HG03060 (cell line): ENCODE measurements around the gene ADAM22.
"Not testable (repeated sequence)": the region's sequence is repeated elsewhere in the genome, so short reads cannot be mapped to it uniquely, and the experiment has no call there.

Experiments
- ATAC-seq: cut with Tn5 transposase; IDR thresholded peaks from one replicate; pipeline ENCODE4 v1.9.1; 2021; ENCODE audit warnings: low read depth, moderate number of reproducible peaks; ENCODE audit not compliant: unreplicated experiment

Gene ADAM22

DNA sequence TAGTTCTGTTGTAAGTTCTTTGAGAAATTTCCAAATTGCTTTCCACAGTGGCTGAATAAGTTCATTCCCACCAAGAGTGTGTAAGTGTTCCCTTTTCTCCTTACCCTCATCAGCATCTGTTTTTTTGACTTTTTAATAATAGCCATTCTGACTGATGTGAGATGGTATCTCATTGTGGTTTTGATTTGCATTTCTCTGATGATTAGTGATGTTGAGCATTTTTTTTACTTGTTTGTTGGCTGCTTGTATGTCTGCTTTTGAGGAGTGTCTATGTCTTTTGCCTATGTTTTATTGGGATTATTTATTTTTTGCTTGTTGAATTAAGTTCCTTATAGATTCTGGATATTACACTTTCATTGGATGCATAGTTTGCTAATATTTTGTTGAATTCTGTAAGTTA lies 11.9 kb downstream of the ADAM22 start:
- ATAC-seq: not testable (repeated sequence)

DNA sequence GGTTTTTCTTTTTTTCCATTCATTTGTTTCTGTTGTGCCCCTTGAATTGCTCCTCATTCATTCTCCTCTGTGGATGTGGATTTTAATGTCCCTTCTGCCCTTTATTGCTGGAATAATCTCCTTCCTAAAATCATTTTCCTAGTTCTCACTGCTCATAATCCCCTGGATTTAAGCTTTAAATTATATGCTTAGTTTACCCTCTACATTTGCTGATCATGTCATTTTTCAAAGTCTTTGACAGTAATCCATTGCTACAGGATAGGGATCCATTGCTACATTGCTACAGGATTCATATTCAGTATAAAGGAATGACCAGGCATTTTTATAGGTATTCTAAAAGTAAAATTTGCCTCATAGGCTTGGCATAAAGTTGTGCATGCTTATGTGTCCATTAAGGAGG lies 14.3 kb downstream of the ADAM22 start:
- ATAC-seq: no peak

DNA sequence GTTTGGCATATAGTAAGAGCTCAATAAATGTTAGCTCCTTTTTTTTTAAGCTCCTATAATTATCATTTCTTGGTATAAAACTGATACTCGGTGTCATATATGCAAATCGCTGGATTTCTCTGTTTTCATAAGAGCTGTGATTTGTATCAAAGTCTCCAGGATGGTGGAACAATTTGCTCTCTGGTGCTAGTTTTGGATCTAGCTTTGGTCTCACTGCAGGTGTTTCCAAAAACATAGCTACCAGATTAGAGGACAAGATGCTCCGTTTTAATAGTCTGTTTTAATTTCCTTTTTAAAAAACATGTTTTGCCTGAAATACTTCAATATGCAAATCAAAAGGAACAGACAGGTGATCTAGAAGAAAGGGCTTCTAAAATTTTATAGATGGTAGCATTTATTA lies 25.3 kb downstream of the ADAM22 start:
- ATAC-seq: no peak

DNA sequence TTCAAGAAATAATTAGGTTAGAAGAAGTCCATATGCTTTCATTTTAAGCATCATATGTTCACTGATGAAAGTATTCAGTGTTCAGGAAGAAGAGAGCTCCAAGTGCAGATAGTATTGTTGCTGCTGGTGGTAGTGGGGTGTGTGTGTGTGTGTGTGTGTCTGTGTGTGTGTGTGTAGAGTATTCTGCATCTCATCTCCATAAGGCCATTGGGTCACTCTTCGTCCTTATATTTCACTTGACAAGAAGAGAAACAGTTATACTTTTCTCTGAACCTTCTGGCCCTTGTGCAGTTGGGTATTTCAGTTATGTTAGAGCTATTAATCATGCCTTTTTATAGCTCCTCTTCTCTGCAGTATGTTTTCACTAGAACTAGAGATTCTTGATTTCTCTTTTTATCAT lies 26.2 kb downstream of the ADAM22 start:
- ATAC-seq: no peak

DNA sequence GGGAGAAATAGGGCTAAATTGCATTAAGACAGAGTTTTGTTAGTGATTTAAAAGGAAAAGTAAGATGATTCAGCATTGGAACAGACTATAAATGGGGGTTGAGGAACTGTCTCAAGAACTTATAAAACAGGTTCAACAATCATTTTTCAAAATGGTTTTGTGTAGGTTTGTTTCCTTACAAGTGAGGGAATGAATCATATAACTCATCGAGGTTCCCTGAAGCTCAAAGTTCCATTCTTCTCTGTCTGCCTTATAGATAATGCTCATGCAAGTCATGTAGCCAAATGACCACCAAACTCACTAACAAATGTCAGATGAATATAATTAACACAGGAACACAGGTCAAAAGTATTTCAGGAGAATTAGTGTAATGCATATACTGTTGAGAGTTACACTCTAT lies 27.7 kb downstream of the ADAM22 start:
- ATAC-seq: no peak

DNA sequence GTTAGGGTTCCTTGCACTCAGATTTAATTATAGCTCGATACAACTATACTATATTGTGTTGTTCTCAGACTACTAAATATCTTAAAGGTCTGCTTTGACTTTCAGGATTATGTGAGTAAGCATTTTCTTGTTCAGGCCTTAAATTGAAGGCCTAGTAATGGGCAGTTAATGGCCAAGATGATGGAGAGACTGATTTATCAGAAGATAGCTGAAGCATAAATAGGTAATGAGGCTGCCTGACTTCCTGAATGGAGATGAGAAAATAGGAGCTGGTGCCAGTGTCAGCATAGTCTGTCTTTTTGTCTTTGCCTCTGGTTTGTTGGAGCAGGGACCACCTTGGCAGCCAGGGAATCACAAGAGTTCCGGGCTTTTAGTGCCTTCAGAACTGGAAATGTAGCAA lies 32.2 kb downstream of the ADAM22 start:
- no peak for ATAC-seq

DNA sequence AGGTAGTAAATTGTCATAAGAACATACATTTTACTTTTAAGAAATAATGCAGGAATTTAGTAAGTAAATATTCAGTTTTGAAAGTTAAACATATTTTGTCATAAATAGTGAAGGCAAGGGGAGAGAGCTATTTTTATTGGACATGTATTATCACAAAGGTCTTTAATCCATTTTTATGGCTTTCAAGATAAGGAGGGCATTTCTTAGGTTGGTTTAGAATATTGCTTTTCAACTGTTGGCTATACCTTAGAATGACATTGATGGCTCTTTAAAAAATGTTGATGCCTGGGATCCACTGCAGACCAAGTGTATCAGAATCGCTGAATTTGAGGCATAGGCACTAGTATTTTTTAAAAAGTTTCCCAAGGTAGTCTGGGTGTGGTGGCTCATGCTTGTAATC lies 34.0 kb downstream of the ADAM22 start:
- ATAC-seq: no peak

DNA sequence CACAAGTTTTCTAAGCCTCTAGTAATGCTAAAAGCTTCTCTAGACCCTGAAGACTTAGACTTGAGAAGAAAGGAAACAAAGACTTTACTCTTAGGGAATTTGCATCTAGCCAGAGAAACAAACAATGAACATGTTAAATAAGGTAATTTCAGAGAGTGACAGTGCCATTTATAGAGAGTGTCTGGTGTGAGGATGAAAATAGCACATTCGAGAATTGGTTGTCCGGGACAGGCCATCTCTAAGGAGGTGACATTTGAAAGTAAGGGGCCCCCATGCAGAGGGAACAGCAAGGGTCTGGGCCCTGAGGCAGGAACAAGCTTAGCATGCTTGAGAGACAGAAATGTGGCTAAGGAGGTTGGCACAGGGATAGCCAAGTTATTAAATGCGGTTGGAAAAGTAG lies 48.1 kb downstream of the ADAM22 start:
- no peak for ATAC-seq

DNA sequence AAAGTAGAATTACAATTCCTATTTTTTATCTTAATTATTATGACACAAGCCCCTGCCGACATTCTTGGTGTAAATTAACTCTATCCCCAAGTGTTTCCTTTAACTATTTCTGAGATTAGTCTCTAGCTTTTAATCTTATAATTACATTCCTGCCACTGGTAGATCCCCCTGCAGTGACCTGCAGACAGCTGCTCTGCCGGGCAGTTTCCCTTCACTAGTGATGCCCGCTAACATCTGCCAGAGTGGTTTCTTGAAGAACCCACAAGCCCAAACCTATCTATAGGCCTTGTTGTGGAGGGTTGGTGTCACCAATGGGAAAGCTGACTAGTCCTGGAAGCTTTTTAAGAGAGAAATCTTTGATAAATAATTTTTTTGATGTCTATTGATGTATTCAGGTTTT lies 50.0 kb downstream of the ADAM22 start:
- ATAC-seq: no peak

DNA sequence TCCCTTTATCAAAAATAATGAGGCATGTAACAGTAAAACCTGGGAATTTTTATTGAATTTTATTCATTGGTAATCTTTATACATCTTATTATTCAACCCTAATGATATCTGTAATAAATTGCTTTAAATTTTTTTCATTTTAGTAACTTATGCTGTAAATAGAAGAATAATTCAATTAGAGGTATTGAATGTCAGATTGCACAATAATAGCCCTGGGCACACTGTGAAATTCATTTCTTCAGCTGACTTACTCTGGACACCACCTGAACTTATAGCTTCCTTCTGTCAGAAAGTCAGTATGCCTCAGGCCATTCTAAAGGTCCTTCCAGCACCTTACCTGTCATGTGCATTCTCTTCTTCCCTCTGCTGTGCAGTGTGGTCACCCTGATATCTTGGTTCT lies 59.2 kb downstream of the ADAM22 start:
- no peak for ATAC-seq

DNA sequence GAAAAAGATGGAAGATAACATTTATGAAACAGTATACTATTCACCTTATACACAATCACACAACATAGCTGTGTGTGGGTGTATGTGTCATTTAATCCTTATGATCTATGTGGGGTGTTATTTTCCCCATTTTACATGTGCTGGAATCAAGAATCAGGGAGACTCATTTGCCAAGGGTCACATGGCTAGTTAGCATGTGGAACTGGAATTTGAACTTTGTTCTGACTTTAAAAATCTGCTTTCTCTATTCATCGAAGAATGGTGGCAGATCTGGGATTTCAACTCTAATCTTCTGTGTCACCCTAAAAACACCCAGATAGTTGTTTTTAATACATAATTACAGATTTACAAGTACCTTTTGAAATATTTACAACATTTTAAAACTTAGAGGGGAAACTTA lies 65.2 kb downstream of the ADAM22 start:
- ATAC-seq: no peak

DNA sequence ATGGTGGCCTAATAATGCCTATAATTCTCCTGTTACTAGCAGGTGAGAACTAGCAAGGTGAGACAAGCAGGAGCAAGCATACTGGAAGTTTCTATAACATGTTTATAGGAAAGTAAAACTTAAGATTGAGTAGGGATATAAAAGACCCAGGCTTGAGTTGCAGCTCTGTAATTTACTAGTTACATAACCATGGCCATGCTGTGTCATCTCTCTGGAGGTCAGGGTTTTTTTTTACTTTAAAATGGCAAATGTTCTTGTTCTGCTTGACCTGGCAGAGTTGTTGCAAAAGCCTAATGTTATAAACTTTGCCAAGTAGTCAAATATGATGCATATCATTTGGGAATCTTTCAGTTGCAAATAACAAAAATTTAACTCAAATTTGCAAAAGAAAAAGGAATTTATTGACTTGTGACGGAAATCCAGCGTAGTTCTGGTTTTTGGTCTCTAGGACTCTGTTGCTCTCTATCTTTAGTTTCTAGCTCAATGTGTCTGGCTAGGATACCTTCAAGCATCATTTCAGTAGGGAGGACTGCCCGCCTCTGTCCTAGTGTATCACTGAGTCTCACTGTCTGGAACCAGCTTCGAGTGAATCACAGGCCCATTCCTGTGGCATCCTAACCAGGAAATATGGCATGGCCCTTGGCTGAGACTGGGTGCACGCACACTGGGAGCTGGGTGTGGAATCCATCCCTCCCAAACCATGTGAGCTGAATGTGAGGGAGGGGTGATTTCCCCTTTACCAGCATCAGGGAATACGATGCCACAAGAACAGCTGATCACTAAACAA lies 67.9 kb downstream of the ADAM22 start:
- ATAC-seq: no peak

DNA sequence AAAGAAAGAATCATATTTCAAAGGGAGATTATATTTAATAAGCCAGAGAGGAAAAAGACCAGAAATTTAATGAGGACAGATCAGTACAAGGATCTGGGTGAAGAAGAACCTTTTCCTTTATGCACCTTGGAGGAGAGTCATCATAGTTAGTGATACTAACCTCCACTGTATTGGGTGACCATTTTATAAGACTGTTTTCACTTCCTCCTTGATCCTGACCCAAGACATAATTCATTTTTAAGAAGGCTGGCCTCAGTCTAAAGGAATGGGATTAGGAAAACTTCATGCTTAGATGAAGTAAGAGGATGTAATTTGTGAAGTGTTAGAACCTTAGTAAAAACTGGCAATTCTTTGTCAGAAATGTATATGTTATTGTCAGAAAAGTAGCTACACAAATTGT lies 68.6 kb downstream of the ADAM22 start:
- no peak for ATAC-seq

DNA sequence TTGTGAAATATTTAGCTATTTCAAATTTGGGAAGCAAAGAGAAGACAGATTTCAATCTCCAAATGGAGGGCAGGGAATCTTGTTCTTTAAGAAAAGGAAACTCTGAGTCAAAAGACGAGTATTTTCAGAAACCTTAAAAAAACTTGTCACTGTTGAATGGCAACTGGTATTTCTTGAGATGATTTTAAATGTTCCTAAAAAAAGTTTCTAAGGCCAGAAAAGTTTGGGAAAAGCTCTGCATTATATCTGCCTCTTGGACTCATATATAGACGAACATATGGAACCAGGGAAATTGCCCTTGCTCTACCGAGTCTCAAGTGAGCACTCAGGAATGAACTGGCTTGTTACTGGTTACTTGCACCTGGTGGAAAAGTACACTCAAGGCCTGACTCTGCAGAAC lies 69.5 kb downstream of the ADAM22 start:
- ATAC-seq: no peak

DNA sequence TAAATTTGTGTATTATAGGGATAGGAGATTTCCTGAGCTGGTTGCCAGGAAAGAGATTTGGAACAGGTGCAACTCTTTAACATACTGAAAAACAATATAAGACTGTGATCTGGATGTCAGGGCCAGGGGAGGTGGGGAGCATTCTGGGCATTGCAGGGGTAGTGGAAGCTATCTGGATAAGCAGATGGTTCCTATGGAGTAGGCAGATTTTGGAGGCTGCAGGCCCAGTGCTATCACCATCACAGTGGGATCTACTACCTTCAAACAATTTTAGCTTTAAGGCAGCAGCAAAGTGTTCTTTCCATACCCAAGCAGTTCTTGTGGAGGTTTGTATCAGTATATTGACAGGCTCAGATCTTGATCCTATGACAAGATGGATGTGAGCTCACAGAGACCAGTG lies 71.1 kb downstream of the ADAM22 start:
- ATAC-seq: no peak

DNA sequence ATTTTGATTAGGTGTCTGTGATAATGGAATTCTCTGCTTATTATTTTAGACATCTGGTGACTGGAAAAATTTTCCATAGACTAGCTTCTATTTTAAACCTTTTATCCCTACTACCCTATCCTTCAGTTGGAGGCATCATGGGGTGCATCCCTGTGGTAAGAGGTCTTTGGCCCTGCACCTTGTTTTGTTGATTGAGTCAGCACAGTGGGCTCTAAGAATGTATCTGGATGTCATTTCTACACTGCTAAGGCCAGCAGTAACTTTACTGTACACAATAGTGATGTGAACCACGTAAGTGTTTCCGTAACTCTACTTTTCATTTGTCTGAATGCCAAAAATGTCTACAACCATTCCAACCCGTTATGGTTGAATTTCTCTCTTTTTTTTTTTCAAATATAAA lies 75.6 kb downstream of the ADAM22 start:
- ATAC-seq: no peak

DNA sequence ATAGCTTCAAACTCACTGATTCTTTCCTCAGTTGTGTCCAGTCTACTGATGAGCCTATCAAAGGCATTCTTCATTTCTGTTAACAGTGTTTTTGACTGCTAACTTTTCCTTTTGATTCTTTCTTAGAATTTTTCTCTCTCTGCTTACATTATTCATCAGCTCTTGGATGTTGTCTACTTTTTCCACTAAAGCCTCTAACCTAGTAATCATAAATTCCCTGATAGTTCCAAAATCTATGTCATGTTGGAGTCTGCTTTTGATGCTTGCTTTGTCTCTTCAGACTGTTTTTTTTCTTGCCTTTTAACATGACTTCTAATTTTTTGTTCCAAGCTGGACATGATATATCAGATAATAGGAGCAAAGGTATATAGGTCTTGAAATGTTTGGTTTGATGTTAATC lies 78.0 kb downstream of the ADAM22 start:
- no peak for ATAC-seq

DNA sequence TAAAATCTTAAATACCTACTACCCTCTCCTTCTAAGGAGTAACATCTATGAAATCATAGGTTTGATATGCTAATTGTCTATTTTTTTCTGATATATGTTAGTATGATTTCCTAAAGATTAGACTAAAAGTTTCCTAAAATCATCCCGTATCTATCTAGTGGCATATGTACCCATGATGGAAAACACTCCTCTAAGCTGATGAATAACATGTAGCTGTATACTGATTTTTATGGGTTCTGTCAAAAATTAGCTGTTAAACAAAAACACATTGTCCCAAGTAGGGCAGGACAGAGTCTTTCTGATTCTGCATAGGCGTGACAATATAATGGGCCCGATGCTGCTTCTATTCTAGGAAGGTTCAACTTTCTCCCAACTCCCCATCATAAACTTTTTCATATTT lies 79.9 kb downstream of the ADAM22 start:
- no peak for ATAC-seq

DNA sequence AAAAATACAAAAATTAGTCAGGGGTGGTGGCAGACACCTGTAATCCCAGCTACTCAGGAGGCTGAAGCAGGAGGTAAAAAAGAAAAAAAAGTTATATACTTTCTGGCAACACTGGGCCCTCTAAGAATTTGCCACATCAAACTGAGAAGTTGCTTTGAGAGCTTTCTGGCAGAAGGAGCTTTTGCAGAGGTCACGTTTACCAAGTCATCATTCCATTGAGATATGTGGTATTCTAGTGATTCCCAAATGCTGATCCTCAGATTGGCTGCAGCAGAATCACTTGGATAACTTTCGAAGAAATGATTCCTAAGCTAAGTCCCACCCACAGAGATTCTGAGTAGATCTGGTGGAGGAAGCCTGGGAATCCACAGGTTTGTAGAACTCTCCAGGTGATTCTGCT lies 80.5 kb downstream of the ADAM22 start:
- ATAC-seq: no peak

DNA sequence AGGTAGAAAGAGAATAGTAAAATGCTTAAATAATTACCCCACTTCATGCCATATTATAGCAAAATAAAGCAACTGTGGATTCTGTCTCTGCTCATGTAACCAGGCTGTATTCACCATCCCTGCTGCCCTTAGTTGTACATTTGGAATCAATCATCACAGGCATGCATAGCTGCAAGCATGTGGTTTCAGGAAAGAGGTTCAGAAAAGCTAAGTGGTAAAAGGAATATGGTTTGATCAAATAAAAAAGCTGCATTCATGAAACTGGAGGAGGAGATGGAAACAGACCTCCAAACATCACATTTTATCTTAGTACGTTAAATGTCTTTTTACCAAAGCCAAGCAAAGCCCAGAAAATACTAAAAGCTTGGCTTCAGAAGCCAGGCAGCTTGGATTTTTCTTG lies 81.3 kb downstream of the ADAM22 start:
- no peak for ATAC-seq

DNA sequence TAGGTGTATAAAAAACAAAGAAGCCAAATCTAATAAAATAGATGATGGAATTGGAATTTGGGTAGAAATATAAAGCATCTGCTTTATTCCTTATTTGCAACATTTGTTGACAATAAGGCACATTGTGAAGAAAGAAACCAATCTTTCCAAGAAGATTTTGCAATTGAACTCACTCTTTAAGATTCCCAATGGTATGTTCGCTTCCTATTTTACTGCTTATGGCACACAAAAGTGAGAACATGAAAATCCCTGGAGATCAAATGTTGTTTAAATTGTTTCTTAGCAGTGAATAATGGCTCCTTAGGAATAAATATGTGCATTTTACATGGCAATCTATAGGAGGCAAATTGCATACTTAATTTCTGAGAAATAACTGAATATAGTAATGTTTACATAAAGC lies 84.5 kb downstream of the ADAM22 start:
- ATAC-seq: no peak

DNA sequence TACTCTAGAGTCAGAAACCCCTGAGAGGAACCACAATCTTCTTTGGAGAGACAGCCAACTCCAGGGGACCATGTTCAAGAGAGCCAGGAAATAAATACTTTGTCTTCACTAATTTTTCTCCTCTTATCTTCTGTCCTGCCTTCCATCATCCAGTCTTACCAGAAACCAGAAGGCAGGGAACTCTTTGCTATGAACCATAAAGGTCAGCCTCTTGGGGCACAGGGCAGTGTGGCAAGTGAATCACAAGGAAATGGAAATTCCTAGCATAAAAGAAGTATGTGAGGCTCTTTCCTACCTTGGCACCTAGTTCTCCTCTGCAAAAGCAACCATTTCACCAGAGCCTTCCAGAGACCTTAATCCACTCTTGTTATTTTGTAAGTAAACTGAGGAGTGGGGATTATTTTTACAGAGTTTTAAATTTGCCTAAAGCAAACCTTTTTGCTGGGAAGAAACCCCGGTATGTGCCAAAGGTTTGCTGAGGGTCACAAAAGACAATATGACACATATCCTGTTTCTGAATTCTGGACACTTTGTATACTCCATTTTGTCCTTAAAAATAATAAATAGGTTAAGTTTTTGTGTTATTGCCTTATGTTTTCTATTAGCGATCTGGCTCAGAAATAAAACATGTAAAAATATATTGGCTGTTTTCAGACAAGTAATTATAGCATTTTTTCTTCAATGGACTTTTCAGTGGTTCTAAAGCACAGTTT lies 87.1 kb downstream of the ADAM22 start:
- ATAC-seq: no peak
